Measurements from ENCODE around the gene SH3PXD2A.

Gene SH3PXD2A, protein sequence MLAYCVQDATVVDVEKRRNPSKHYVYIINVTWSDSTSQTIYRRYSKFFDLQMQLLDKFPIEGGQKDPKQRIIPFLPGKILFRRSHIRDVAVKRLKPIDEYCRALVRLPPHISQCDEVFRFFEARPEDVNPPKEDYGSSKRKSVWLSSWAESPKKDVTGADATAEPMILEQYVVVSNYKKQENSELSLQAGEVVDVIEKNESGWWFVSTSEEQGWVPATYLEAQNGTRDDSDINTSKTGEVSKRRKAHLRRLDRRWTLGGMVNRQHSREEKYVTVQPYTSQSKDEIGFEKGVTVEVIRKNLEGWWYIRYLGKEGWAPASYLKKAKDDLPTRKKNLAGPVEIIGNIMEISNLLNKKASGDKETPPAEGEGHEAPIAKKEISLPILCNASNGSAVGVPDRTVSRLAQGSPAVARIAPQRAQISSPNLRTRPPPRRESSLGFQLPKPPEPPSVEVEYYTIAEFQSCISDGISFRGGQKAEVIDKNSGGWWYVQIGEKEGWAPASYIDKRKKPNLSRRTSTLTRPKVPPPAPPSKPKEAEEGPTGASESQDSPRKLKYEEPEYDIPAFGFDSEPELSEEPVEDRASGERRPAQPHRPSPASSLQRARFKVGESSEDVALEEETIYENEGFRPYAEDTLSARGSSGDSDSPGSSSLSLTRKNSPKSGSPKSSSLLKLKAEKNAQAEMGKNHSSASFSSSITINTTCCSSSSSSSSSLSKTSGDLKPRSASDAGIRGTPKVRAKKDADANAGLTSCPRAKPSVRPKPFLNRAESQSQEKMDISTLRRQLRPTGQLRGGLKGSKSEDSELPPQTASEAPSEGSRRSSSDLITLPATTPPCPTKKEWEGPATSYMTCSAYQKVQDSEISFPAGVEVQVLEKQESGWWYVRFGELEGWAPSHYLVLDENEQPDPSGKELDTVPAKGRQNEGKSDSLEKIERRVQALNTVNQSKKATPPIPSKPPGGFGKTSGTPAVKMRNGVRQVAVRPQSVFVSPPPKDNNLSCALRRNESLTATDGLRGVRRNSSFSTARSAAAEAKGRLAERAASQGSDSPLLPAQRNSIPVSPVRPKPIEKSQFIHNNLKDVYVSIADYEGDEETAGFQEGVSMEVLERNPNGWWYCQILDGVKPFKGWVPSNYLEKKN

DNA sequence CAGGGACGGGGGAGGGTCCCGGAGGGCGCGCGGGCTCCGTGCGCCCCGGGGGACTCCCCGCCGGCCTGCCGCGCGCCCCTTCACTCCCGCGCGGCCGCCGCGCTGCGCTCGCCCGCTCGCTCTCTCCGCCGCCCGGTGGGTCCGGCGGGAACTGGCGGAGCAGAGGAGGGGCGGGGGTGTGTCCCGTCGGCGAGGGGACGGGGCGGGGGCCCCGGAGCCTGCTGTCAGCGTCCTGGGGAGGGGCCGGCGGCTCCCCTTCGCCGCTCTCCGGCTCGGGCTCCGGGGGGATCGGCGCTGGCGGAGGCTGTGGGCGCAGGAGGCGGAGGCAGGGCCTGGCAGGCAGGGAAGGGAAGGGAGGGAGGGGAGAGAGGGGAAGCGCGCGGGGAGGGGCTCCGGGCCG, at the start of gene SH3PXD2A:
Gene SH3PXD2A (minus strand): TSS at position 153 of the 400 bp plus-strand sequence. CDS start 310 bp downstream, outside the sequence.
- ChIA-PET CTCF (interaction anchor here (0.7 to 8.2 kb wide), 6 partner anchors 33 to 257 kb away, joined by 3 to 90 read pairs (median 4); no protein-coding TSS in a partner anchor), POLR2A (interaction anchor here (1.5 kb wide), 1 partner anchor 83 kb away, joined by 9 read pairs; no protein-coding TSS in a partner anchor)
- peak within 1 kb of the TSS; percentile 56; the same call in 1 of the 2 replicates for H3K27ac ChIP-seq (ENCODE audit: extremely low read depth, low read depth, low read length)
- H3K9me3 ChIP-seq (ENCODE audit: control insufficient read depth, insufficient read depth, low read depth, low read length), result no peaks in the 10 kb centered on the region
- TF ChIP-seq KLF8 (tag by site-specific recombination; IDR thresholded peaks at IDR 0.05) (peak; percentile 52; the same call in 1 of the 2 replicates), GLIS1 (tag by site-specific recombination; IDR thresholded peaks at IDR 0.05) (peak; percentile 6), ZNF302 (tag by site-specific recombination; IDR thresholded peaks at IDR 0.05; ENCODE audit: low read depth) (no peak), KLF10 (tag by site-specific recombination; IDR thresholded peaks at IDR 0.05) (peak; percentile 92), ZFHX2 (tag by site-specific recombination; conservative IDR thresholded peaks at IDR 0.05) (peak; percentile 66), KLF9 (tag by site-specific recombination; IDR thresholded peaks at IDR 0.05; ENCODE audit: low read depth) (peak; percentile 67), SP2 (tag by site-specific recombination; IDR thresholded peaks at IDR 0.05) (peak; percentile 9; the same call in 1 of the 2 replicates), ZIC2 (tag by site-specific recombination; IDR thresholded peaks at IDR 0.05) (peak; percentile 14; the same call in 1 of the 2 replicates), ZNF248 (tag by site-specific recombination; IDR thresholded peaks at IDR 0.05) (no peak), ZNF155 (tag by site-specific recombination; IDR thresholded peaks at IDR 0.05) (no peak), KLF1 (tag by site-specific recombination; IDR thresholded peaks at IDR 0.05) (peak; percentile 58)
- TF ChIP-seq, protein P1, sequence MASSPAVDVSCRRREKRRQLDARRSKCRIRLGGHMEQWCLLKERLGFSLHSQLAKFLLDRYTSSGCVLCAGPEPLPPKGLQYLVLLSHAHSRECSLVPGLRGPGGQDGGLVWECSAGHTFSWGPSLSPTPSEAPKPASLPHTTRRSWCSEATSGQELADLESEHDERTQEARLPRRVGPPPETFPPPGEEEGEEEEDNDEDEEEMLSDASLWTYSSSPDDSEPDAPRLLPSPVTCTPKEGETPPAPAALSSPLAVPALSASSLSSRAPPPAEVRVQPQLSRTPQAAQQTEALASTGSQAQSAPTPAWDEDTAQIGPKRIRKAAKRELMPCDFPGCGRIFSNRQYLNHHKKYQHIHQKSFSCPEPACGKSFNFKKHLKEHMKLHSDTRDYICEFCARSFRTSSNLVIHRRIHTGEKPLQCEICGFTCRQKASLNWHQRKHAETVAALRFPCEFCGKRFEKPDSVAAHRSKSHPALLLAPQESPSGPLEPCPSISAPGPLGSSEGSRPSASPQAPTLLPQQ (tag by site-specific recombination; IDR thresholded peaks at IDR 0.05), result 0 out of 2 replicates have a peak, but pooled peaks have one; percentile 8
- TF ChIP-seq, protein P2, sequence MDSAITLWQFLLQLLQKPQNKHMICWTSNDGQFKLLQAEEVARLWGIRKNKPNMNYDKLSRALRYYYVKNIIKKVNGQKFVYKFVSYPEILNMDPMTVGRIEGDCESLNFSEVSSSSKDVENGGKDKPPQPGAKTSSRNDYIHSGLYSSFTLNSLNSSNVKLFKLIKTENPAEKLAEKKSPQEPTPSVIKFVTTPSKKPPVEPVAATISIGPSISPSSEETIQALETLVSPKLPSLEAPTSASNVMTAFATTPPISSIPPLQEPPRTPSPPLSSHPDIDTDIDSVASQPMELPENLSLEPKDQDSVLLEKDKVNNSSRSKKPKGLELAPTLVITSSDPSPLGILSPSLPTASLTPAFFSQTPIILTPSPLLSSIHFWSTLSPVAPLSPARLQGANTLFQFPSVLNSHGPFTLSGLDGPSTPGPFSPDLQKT (IDR thresholded peaks at IDR 0.05; ENCODE audit: borderline replicate concordance, low read depth, low read length), result no peak
- TF ChIP-seq, protein P3, sequence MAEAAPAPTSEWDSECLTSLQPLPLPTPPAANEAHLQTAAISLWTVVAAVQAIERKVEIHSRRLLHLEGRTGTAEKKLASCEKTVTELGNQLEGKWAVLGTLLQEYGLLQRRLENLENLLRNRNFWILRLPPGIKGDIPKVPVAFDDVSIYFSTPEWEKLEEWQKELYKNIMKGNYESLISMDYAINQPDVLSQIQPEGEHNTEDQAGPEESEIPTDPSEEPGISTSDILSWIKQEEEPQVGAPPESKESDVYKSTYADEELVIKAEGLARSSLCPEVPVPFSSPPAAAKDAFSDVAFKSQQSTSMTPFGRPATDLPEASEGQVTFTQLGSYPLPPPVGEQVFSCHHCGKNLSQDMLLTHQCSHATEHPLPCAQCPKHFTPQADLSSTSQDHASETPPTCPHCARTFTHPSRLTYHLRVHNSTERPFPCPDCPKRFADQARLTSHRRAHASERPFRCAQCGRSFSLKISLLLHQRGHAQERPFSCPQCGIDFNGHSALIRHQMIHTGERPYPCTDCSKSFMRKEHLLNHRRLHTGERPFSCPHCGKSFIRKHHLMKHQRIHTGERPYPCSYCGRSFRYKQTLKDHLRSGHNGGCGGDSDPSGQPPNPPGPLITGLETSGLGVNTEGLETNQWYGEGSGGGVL (tag by site-specific recombination; IDR thresholded peaks at IDR 0.05), result peak; percentile 32; the same call in 1 of the 2 replicates
- TF ChIP-seq, protein P4, sequence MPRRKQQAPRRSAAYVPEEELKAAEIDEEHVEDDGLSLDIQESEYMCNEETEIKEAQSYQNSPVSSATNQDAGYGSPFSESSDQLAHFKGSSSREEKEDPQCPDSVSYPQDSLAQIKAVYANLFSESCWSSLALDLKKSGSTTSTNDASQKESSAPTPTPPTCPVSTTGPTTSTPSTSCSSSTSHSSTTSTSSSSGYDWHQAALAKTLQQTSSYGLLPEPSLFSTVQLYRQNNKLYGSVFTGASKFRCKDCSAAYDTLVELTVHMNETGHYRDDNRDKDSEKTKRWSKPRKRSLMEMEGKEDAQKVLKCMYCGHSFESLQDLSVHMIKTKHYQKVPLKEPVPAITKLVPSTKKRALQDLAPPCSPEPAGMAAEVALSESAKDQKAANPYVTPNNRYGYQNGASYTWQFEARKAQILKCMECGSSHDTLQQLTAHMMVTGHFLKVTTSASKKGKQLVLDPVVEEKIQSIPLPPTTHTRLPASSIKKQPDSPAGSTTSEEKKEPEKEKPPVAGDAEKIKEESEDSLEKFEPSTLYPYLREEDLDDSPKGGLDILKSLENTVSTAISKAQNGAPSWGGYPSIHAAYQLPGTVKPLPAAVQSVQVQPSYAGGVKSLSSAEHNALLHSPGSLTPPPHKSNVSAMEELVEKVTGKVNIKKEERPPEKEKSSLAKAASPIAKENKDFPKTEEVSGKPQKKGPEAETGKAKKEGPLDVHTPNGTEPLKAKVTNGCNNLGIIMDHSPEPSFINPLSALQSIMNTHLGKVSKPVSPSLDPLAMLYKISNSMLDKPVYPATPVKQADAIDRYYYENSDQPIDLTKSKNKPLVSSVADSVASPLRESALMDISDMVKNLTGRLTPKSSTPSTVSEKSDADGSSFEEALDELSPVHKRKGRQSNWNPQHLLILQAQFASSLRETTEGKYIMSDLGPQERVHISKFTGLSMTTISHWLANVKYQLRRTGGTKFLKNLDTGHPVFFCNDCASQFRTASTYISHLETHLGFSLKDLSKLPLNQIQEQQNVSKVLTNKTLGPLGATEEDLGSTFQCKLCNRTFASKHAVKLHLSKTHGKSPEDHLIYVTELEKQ (tag by site-specific recombination; IDR thresholded peaks at IDR 0.05; ENCODE audit: borderline replicate concordance), result no peak
- peaks cover 0 to 2% of the 10 kb centered on the region in 2 experiments; a peak in 1 of 3 replicates for H3K36me3 ChIP-seq (ENCODE audit: control insufficient read depth in 2 of 2, insufficient read depth in 1 of 2, low read length in 2 of 2)
- peak within 1 kb of the TSS; percentile 58 for H3K4me3 ChIP-seq (ENCODE audit: low read depth, low read length)
- peaks cover 4% of the 10 kb centered on the region; the same call in 1 of the 2 replicates for H3K4me1 ChIP-seq (ENCODE audit: control insufficient read depth, insufficient read depth, low read length)
